ENCODE data around the gene BCL2L14.

DNA sequence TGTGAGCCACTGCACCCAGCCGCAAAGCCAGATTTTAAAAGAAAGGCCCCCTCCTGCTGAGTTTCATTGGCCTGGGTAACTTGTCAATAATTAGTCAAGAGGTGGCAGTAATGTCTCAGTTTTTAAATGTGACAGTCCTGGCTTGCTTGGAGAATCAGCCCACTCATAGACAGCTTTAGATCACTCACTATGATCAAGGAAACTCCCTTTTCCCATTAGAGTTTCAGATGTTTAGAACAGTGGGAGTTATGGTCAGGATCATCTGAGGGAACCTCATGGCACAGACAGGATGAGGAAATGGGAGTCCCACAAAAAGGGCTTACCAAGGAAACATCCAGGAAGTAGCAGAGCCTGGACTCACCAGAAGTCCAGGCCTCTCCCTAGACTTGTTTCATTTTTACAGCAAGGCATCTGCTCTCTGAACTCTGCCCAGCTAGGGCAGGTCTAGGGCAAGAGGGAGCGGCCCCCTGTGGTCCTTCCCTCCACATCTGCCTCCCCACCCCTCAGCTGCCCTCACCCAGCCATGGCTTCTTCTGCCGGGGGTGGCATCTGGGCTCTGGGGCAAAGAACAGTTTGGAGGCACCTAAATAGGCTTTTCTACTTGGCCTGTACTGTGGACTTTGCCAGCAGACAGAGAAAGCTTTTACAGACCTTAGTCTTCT, 11.2 kb downstream of the BCL2L14 start:
- TF ChIP-seq CEBPB (IDR thresholded peaks at IDR 0.05), result no peak
- TF ChIP-seq POLR2AphosphoS2 (conservative IDR thresholded peaks at IDR 0.05; ENCODE audit: low read length), result no peak
- TF ChIP-seq, protein P1, sequence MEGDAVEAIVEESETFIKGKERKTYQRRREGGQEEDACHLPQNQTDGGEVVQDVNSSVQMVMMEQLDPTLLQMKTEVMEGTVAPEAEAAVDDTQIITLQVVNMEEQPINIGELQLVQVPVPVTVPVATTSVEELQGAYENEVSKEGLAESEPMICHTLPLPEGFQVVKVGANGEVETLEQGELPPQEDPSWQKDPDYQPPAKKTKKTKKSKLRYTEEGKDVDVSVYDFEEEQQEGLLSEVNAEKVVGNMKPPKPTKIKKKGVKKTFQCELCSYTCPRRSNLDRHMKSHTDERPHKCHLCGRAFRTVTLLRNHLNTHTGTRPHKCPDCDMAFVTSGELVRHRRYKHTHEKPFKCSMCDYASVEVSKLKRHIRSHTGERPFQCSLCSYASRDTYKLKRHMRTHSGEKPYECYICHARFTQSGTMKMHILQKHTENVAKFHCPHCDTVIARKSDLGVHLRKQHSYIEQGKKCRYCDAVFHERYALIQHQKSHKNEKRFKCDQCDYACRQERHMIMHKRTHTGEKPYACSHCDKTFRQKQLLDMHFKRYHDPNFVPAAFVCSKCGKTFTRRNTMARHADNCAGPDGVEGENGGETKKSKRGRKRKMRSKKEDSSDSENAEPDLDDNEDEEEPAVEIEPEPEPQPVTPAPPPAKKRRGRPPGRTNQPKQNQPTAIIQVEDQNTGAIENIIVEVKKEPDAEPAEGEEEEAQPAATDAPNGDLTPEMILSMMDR (IDR thresholded peaks at IDR 0.05), result peak; percentile 75
- TF ChIP-seq SMC3 (IDR thresholded peaks at IDR 0.05), result peak; percentile 83
- TF ChIP-seq RCOR1 (IDR thresholded peaks at IDR 0.05; ENCODE audit: low read depth, low read length), result no peak
- no peak for TF ChIP-seq POLR2A (IDR thresholded peaks at IDR 0.05; ENCODE audit: low read length)
- TF ChIP-seq CBX8 (IDR thresholded peaks at IDR 0.05), result no peak
- TF ChIP-seq HDAC2 (IDR thresholded peaks at IDR 0.05), result no peak
